ENCODE results near the gene PLB1.
A peak's percentile ranks its signal among the peaks of the same experiment; 100 is the strongest.

PLB1 gene

GRCh38 chr2:28642796-28643195 is 146.9 kb downstream of the PLB1 start:
- intact Hi-C loops (cut with DNase I): no loop called here
- no peak for DNase-seq

GRCh38 chr2:28643327-28643726 is 147.5 kb downstream of the PLB1 start:
- intact Hi-C loops (cut with DNase I): no loop called here
- no peak for DNase-seq

GRCh38 chr2:28643911-28644334 is 148.1 kb downstream of the PLB1 start:
- DNase-seq: peak in 1 of 42 donors; percentile 1
- intact Hi-C loops (cut with DNase I): no loop called here

- intact Hi-C loops (cut with DNase I): no loop called here
- peak in 1 of 42 donors; percentile 3 for DNase-seq
These were observed 148.9 kb downstream of the PLB1 start for GRCh38 chr2:28644760-28645159.

GRCh38 chr2:28645553-28645952 is 149.7 kb downstream of the PLB1 start:
- DNase-seq: no peak
- intact Hi-C loops (cut with DNase I): no loop called here

- no peak for DNase-seq
- intact Hi-C loops (cut with DNase I): no loop called here
These were observed 151.8 kb downstream of the PLB1 start for GRCh38 chr2:28647682-28648081.

GRCh38 chr2:28648147-28648546 is 152.3 kb downstream of the PLB1 start:
- intact Hi-C loops (cut with DNase I): no loop called here

GRCh38 chr2:28648671-28649395 is 153.0 kb downstream of the PLB1 start:
- intact Hi-C loops (cut with DNase I): no loop called here
- DNase-seq: no peak

More at GRCh38 chr2:28648147-28648546, 152.3 kb downstream of the PLB1 start:
- DNase-seq: no peak

GRCh38 chr2:28649481-28650265 is 153.8 kb downstream of the PLB1 start:
- no peak for DNase-seq
- intact Hi-C loops (cut with DNase I): no loop called here

- no peak for DNase-seq
- intact Hi-C loops (cut with DNase I): no loop called here
These were observed 154.4 kb downstream of the PLB1 start for GRCh38 chr2:28650266-28650584.

GRCh38 chr2:28652217-28652616 is 156.4 kb downstream of the PLB1 start:
- DNase-seq: no peak
- intact Hi-C loops (cut with DNase I): no loop called here

- intact Hi-C loops (cut with DNase I): no loop called here
- no peak for DNase-seq
These were observed 158.2 kb downstream of the PLB1 start for GRCh38 chr2:28653892-28654662.

- intact Hi-C loops (cut with DNase I): no loop called here
- DNase-seq: no peak
These were observed 158.9 kb downstream of the PLB1 start for GRCh38 chr2:28654663-28655320.

GRCh38 chr2:28656937-28657615 is 161.2 kb downstream of the PLB1 start:
- intact Hi-C loops (cut with DNase I): no loop called here
- DNase-seq: no peak

- intact Hi-C loops (cut with DNase I): no loop called here
- DNase-seq: no peak
These were observed 162.5 kb downstream of the PLB1 start for GRCh38 chr2:28658369-28658768.

GRCh38 chr2:28659127-28659526 is 163.3 kb downstream of the PLB1 start:
- intact Hi-C loops (cut with DNase I): no loop called here
- DNase-seq: no peak

- intact Hi-C loops (cut with DNase I): no loop called here
- DNase-seq: peak in 1 of 42 donors; percentile 17
These were observed 165.7 kb downstream of the PLB1 start for GRCh38 chr2:28661589-28662001.

GRCh38 chr2:28662044-28662443 is 166.2 kb downstream of the PLB1 start:
- intact Hi-C loops (cut with DNase I): no loop called here
- DNase-seq: no peak
